Transverse colon (tissue), 4 donors: Measurements from ENCODE around the gene DVL1.

Source experiments
- CTCF ChIP-seq, 5 experiments: fragments of 200-600 bp in 3 of 5; fragments of 450-650 bp in 2 of 5; sonication (generic) in 3 of 5; IDR thresholded peaks; 1 replicate in 2 of 5; 2 replicates in 3 of 5; pipeline ENCODE4 v1.5.1; 2016 to 2017; ENCODE audit warnings: antibody characterized with exemption in 5 of 5, inconsistent platforms in 3 of 5, mild to moderate bottlenecking in 2 of 5, moderate library complexity in 1 of 5
- POLR2A ChIP-seq: fragments of 450-650 bp; IDR thresholded peaks from one replicate; pipeline ENCODE4 v1.6.1; 2016; ENCODE audit warnings: antibody characterized with exemption, mild to moderate bottlenecking, moderate library complexity
- POLR2AphosphoS5 ChIP-seq, 3 donors: sonication (generic); formaldehyde crosslinking; IDR thresholded peaks; one replicate each; pipeline ENCODE4 v1.6.1; 2016; ENCODE audit warnings: antibody characterized with exemption in 3 of 3

GRCh38 chr1:1291023-1291528 lies 58.1 kb downstream of the DVL1 start:
- TF ChIP-seq CTCF (IDR thresholded peaks at IDR 0.05) (no peak), POLR2A (no peak), POLR2AphosphoS5 (IDR thresholded peaks at IDR 0.05) (no peak)
